GM21526 (cell line): ENCODE measurements around the gene DENND6B.

Experiments used
- ATAC-seq: cut with Tn5 transposase; IDR thresholded peaks from one replicate; pipeline ENCODE4 v1.9.1; 2021; ENCODE audit warnings: moderate library complexity; ENCODE audit not compliant: unreplicated experiment, low FRiP score

DENND6B gene

DNA sequence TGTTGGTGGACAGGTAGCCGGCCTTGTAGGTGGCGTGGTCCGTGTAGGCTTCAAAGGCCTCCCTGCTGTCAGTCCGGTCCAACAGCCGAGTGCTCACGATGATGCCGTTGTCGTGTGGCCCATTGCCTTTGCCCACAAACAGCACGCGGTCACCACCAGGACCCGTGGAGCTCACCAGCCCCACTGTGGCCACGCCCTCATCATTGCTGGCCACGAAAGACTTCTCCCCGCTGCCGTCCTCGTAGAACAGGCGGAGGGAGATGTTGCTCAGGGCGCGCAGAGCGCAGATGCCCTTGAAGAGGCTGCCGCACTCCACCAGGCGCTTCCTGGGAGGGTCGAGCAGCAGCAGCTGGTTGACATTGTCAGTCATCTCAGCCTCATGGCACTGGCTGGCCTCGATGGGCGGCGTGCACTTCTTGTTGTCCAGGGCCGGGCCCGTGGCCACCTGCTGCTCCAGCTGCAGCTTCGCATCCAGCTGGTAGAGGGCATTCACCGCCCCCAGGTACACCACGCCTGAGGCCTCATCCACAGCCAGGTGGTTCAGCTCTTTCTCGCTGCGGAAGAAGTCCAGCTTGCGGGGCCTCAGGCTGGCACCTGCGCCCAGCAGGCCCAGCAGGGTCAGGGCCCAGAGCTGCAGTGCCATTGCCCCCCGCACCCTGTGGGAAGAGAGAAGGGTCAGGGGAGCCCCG, 36.7 kb downstream of the DENND6B start:
- no peak for ATAC-seq

GRCh38 chr22:50289151-50289941, 37.5 kb downstream of the DENND6B start:
- no peak for ATAC-seq

- no peak for ATAC-seq
Observed at GRCh38 chr22:50287731-50288130, 39.1 kb downstream of the DENND6B start.

DNA sequence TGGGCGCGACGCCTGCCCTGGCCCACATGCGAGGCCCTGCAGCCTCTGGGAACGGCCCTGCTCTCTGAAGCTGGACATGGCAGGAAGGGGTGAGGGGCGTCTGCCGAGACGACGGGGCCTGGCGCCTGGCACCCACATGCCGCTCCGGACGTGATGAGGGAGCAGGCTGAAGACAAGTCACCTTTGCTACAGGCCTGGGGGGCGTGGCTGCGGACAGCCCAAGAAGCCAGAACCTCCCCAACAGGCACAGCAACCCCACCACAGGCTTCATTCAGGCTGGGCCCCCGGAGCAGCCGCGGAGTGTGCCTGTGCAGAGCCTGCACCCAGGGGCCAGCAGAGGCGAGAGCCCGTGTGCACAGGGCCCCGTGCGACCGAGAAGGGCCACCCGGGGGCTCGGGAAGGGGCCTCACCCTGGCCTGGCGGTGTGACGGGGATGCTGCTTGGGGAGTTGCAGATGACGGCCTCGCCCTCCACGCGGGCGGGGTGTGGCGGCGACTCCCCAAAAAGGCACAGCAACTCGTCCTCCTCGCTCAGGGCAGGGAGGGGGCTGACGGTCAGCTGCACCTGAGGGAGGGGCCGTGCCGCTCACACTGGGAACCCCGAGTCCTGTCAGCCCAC, 40.0 kb downstream of the DENND6B start:
- ATAC-seq = no peak

DNA sequence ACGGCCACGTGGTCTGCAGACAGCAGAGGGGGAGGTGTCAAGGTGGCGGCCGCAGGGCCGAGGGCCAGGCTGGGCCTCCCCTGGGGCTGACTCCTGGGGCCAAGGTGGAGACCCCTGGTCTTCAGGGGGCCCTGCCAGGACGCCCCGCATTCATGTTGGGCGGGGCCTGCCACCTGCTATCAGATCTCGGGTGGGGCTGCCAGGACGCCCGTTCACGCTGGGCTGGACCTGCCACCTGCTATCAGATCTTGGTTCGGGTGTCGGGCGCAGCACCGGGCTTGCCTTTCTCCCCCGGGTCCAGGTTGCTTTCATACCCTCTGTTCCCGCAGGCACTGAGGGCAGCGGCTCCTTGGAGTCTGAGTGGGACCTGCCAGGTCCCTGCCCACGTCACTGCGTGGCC, 40.5 kb downstream of the DENND6B start:
- no peak for ATAC-seq

GRCh38 chr22:50285568-50286229, 41.1 kb downstream of the DENND6B start:
- no peak for ATAC-seq

DNA sequence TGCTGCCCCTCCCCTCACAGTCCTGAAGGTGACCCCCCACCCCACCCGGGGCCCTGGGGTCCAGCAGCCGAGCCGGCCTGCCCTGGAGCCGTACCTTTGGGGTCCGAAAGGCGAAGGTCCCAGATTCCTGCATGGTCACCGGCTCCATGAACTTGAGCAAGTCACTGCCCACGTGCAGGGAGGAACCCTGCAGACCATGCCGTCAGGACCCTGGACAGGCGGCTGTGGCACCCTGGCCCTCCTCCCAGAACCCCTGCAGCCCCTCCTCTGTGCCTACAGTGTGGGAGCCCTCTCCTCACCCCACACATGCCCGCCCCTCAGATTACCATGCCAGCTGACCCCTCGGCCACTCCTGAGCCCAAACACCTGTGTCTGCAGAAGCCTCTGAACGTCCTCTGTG, 42.3 kb downstream of the DENND6B start:
- ATAC-seq = no peak

GRCh38 chr22:50283821-50284220, 43.0 kb downstream of the DENND6B start:
- no peak for ATAC-seq

- ATAC-seq = no peak
Observed at GRCh38 chr22:50282361-50283155, 44.3 kb downstream of the DENND6B start.

GRCh38 chr22:50281957-50282356, 44.9 kb downstream of the DENND6B start:
- no peak for ATAC-seq

DNA sequence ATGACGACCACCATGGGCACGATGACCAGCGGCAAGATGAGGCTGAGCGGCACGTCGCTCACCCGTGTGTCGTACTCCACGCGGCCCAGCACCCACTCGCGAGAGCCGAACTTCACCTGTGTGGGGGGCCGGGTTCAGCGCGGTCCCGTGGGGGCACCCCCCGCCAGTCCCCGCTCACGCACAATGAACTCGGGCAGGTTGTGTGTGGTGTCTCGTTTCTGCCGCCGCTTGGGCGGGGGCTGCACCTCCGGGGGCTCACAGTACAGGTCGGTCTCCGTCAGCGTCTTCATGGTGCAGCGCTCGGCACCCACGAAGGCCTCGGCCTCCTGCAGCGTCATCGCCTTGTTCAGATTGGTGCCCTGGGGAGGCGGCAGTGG, 45.4 kb downstream of the DENND6B start:
- no peak for ATAC-seq

DNA sequence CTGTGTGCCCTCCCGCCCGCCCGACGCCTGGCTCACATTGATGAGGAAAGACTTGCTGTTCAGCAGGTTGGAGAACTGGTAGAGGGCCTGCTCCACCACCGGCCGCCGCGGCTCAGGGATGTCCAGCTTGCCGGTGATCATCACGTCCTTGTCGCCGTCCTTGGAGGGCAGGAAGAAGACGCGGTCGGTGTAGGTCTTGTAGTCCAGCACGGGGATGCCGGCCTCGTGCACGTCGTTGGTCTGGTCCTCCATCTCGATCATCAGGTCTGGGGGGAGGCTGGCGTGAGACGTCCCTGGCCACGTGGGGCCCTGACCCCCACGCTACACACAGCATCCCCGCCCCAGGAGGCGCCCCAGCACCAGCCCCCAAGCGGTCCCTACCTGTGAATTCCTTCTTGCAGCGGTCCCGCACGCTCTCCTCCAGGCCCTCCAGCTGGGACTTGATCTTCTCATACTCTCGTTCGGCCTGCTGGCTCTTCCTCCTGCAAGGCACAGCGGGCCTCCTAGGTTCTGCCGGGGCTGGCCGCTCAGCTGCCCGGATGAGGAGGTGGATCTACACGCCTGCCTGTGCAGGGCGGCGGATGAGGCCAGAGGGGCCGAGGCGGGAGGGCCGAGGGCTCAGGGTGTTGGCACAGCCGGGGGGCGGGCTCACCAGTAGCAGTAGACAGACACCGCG, 46.0 kb downstream of the DENND6B start:
- ATAC-seq = no peak

GRCh38 chr22:50280022-50280707, 46.6 kb downstream of the DENND6B start:
- no peak for ATAC-seq

DNA sequence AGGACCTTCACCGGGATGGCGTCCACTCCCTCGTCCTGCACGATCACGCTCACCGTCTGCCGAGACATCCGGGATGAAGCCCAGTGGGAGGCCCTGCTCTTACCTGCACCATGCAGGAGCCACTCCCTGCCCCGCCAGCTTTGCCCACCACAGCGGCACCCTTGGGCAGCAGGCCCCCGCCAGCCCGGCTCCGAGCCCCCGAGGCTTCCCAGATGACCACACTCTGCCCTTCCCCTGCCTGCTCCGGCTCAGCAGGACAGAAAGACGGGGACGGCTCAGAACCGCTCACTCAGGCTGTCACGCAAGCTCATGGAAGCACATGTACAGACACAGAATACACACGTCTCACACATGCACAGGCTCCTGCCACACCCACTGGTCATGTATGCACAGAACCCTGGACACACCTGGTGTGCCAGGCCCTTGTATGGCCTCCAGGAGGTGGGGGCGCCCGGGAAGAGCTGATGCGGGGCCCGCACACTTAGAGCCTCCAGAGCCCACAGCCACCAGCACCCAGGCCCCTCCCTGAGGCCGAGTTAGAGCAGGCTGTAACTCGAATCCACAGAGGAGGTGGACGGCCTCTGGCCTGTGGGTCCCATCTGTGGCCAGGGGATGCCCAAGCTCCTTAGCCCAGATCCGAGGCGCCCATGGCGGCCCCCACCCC, 47.7 kb downstream of the DENND6B start:
- ATAC-seq = no peak

- no peak for ATAC-seq
Observed at GRCh38 chr22:50278461-50278860, 48.4 kb downstream of the DENND6B start.

DNA sequence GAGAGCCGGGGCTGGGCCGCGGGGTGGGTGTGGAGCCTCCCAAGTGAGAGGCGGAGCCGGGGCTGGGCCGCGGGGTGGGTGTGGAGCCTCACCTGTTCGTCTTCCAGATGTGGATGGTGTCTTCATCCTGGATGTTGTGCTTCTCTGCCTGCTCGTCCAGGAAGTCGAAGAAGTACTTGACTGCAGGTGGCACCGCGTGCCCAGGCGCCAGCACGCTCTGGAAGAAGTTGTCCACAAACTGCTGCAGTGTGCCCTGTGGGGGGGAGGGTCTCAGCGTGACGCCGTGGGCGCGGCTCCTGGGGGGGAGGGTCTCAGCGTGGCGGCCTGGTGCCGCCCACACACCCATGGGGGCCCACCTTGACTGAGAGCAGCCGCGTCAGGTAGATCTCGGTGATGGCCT, 49.1 kb downstream of the DENND6B start:
- no peak for ATAC-seq

- ATAC-seq = no peak
Observed at GRCh38 chr22:50276143-50276542, 50.7 kb downstream of the DENND6B start.

DNA sequence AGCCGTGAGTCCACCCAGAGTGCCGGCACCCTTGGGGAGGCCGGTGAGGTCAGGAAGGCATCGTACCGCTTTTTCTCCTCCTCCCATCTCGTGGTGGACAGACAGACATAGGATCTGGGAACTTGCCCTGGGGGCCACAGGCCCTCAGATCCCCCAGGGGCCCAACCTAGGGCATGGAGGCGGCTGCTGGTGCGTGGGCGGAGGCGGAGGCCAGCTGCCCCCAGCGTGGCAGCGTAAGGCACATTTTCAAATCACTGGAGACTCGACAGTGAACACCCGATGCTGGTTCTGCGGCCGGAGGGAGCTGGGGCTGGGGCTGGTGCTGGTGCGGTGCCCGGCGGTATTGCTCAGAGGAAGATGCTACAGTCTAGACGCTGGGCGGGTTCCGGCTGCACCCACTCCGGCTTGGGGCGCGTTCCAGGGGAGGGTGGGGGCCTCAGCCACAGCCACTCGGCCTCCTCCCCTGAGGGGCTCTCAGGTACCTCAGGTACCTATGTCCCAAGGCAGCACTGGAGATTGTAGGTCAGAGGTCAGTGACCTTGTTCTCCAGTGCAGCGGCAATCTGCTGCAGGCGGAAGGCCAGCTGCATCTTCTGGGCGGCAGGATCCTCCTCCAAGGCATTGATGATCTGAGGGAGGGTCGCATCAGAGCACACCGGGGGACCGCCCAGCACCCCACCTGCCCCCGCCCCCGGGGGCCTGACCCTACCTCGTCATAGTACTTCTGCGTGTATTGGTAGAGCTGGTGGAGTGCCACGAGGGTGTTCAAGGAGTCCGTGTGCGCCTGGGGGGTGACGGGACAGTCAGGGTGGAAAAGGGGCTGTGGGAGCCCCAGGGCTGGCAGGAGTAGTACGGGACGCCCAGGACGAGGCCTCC, 51.4 kb downstream of the DENND6B start:
- no peak for ATAC-seq
